H1 (cell line): Measurements from ENCODE around the gene ARHGEF35. TPM values are rescaled to one million over a fixed set of nuclear protein-coding genes. Genes with fewer than 3 reads are reported as not detected.
"Not testable (repeated sequence)": the region's sequence is repeated elsewhere in the genome, so short reads cannot be mapped to it uniquely, and the experiment has no call there.

Experiments
- CTCF ChIA-PET: fragments of 300-600 bp; sonication (Branson Sonifier 250); formaldehyde crosslinking; loops from one replicate; lab custom pipeline; 2021; ENCODE audit not compliant: partially characterized antibody; lab: Charles Lee
- POLR2A ChIA-PET: fragments of 300-600 bp; sonication (Branson Sonifier 250); formaldehyde crosslinking; loops from one replicate; lab custom pipeline; 2021; ENCODE audit warnings: inconsistent platforms; ENCODE audit not compliant: partially characterized antibody; lab: Charles Lee
- DNase-seq, 2 experiments: peaks; one replicate each; pipeline versions ENCODE4 v3.0.0 to v3.0.0-alpha.2; 2010 to 2022; ENCODE audit warnings: low spot score in 2 of 2, low read depth in 1 of 2, mixed read lengths in 1 of 2
- FAIRE-seq: peaks from 2 replicates; lab custom pipeline; 2011; peaks lifted over from hg19 to GRCh38; lab: Jason Lieb, UNC
- H2AFZ ChIP-seq: 2 replicates; pipeline ENCODE4 v1.8.1; 2012; ENCODE audit warnings: low read length, inconsistent platforms
- H2AK5ac ChIP-seq: 2 replicates; pipeline ENCODE4 v1.6.1; 2013; ENCODE audit warnings: low read depth, low read length
- H2BK120ac ChIP-seq: replicated peaks from 2 replicates; pipeline ENCODE3; 2013; ENCODE audit warnings: low read depth, low read length, inconsistent platforms
- H2BK12ac ChIP-seq: 2 replicates; pipeline ENCODE4 v1.6.1; 2013; ENCODE audit warnings: low read depth, low read length
- H2BK15ac ChIP-seq: 2 replicates; pipeline ENCODE4 v1.6.1; 2013; ENCODE audit warnings: low read length
- H2BK20ac ChIP-seq: 2 replicates; pipeline ENCODE4 v1.6.1; 2013; ENCODE audit warnings: low read length
- H2BK5ac ChIP-seq: 2 replicates; pipeline ENCODE4 v1.6.1; 2013; ENCODE audit warnings: low read depth, low read length
- H3K14ac ChIP-seq: 2 replicates; pipeline ENCODE4 v1.6.1; 2013; ENCODE audit warnings: inconsistent platforms; ENCODE audit not compliant: insufficient read length
- H3K18ac ChIP-seq: 2 replicates; pipeline ENCODE4 v1.6.1; 2013; ENCODE audit warnings: low read length; ENCODE audit errors: extremely low read depth
- H3K23ac ChIP-seq: 2 replicates; pipeline ENCODE4 v1.6.1; 2013; ENCODE audit warnings: inconsistent platforms; ENCODE audit not compliant: insufficient read length
- H3K23me2 ChIP-seq: 2 replicates; pipeline ENCODE4 v1.6.1; 2013; ENCODE audit warnings: low read depth, low read length
- H3K27ac ChIP-seq: 2 replicates; pipeline ENCODE4 v1.6.1; 2011; ENCODE audit warnings: low read depth, low read length, inconsistent platforms
- H3K27me3 ChIP-seq, 4 experiments: replicated peaks in 1 of 4; 1 replicate in 1 of 4; 2 replicates in 3 of 4; pipeline versions ENCODE4 v1.6.1 to v1.8.1; 2011 to 2013; ENCODE audit warnings: low read length in 3 of 4, mild to moderate bottlenecking in 3 of 4, inconsistent platforms in 2 of 4, mixed read lengths in 2 of 4, moderate library complexity in 1 of 4; ENCODE audit not compliant: control insufficient read depth in 3 of 4, insufficient read depth in 3 of 4; ENCODE audit errors: extremely low read depth in 1 of 4
- H3K36me3 ChIP-seq, 4 experiments: 2 replicates each; pipeline versions ENCODE4 v1.6.1 to v1.8.1; 2011 to 2013; ENCODE audit warnings: mild to moderate bottlenecking in 4 of 4, low read length in 3 of 4, moderate library complexity in 2 of 4, control low read depth in 1 of 4, inconsistent platforms in 1 of 4; ENCODE audit not compliant: insufficient read depth in 4 of 4, control insufficient read depth in 2 of 4
- H3K4ac ChIP-seq: replicated peaks from 2 replicates; pipeline ENCODE3; 2013; ENCODE audit warnings: low read length, low read depth, mixed read lengths, inconsistent platforms; ENCODE audit not compliant: insufficient read length
- H3K4me1 ChIP-seq, 4 experiments: replicated peaks in 1 of 4; 1 replicate in 1 of 4; 2 replicates in 3 of 4; pipeline versions ENCODE4 v1.6.1 to v1.8.1; 2011 to 2013; ENCODE audit warnings: low read length in 3 of 4, inconsistent platforms in 2 of 4, mixed read lengths in 1 of 4; ENCODE audit not compliant: insufficient read depth in 4 of 4, control insufficient read depth in 3 of 4
- H3K4me2 ChIP-seq, 2 experiments: 2 replicates each; pipeline versions ENCODE4 v1.6.1 to v1.8.1; 2011 to 2013; ENCODE audit warnings: low read depth in 2 of 2, low read length in 2 of 2, control low read depth in 1 of 2, inconsistent platforms in 1 of 2, mild to moderate bottlenecking in 1 of 2; ENCODE audit not compliant: insufficient read depth in 1 of 2
- H3K4me3 ChIP-seq, 4 experiments: fragments of 200-600, 300-600 bp in 1 of 4; sonication (generic), shearing (Covaris generic), sonication (Bioruptor Twin) in 1 of 4; 2 replicates each; pipeline versions ENCODE4 v1.5.1 to v1.8.1; 2011 to 2016; ENCODE audit warnings: low read length in 4 of 4, low read depth in 3 of 4, control low read depth in 2 of 4, inconsistent platforms in 2 of 4, mild to moderate bottlenecking in 2 of 4, mixed read lengths in 1 of 4, moderate library complexity in 1 of 4; ENCODE audit not compliant: insufficient read depth in 2 of 4; ENCODE audit errors: extremely low read depth in 1 of 4
- H3K56ac ChIP-seq: replicated peaks from 2 replicates; pipeline ENCODE3; 2013; ENCODE audit warnings: low read depth, mild to moderate bottlenecking, mixed read lengths, low read length, inconsistent platforms; ENCODE audit not compliant: insufficient read length
- H3K79me1 ChIP-seq: 2 replicates; pipeline ENCODE4 v1.6.1; 2013; ENCODE audit warnings: low read depth, low read length, control low read depth
- H3K79me2 ChIP-seq, 2 experiments: 2 replicates each; pipeline versions ENCODE4 v1.6.1 to v1.8.1; 2012 to 2013; ENCODE audit warnings: low read length in 2 of 2, mild to moderate bottlenecking in 2 of 2, inconsistent platforms in 1 of 2; ENCODE audit not compliant: insufficient read depth in 2 of 2, control insufficient read depth in 1 of 2
- H3K9ac ChIP-seq, 4 experiments: replicated peaks in 1 of 4; 1 replicate in 1 of 4; 2 replicates in 3 of 4; pipeline versions ENCODE4 v1.6.1 to v1.8.1; 2011 to 2013; ENCODE audit warnings: low read depth in 3 of 4, low read length in 3 of 4, control low read depth in 2 of 4, mild to moderate bottlenecking in 2 of 4, moderate library complexity in 2 of 4, inconsistent platforms in 1 of 4; ENCODE audit errors: extremely low read depth in 1 of 4
- H3K9me3 ChIP-seq, 2 experiments: 2 replicates each; pipeline versions ENCODE4 v1.6.1 to v1.8.1; 2012 to 2013; ENCODE audit warnings: mild to moderate bottlenecking in 2 of 2, moderate library complexity in 2 of 2, control low read depth in 1 of 2, inconsistent platforms in 1 of 2, low read depth in 1 of 2, low read length in 1 of 2, mixed read lengths in 1 of 2; ENCODE audit not compliant: insufficient read depth in 2 of 2
- H4K20me1 ChIP-seq, 2 experiments: replicated peaks in 1 of 2; 2 replicates each; pipeline versions ENCODE3 to v1.8.1; 2011 to 2013; ENCODE audit warnings: inconsistent platforms in 2 of 2, low read length in 2 of 2, mild to moderate bottlenecking in 1 of 2; ENCODE audit not compliant: insufficient read depth in 2 of 2, control insufficient read depth in 1 of 2
- H4K5ac ChIP-seq: 2 replicates; pipeline ENCODE4 v1.6.1; 2013; ENCODE audit warnings: low read length, low read depth, mixed read lengths, inconsistent platforms; ENCODE audit not compliant: insufficient read length
- H4K8ac ChIP-seq: 2 replicates; pipeline ENCODE4 v1.8.0; 2013; ENCODE audit warnings: mild to moderate bottlenecking, moderate library complexity, low read length, inconsistent platforms; ENCODE audit not compliant: insufficient read depth; ENCODE audit errors: extremely low read depth
- H4K91ac ChIP-seq: replicated peaks from 2 replicates; pipeline ENCODE3; 2013; ENCODE audit warnings: low read length, mixed read lengths, inconsistent platforms; ENCODE audit not compliant: insufficient read length
- WGBS, 2 experiments: shearing (Covaris generic) in 1 of 2; methylation state at CpG; one replicate each; pipeline versions ENCODE4 v1.1.6 to v1.1.7; 2013 to 2015; ENCODE audit warnings: low lambda C conversion rate in 2 of 2, mixed read lengths in 2 of 2, inconsistent platforms in 1 of 2, low coverage in 1 of 2, missing lambda C conversion rate in 1 of 2; ENCODE audit not compliant: insufficient replicate concordance in 2 of 2, insufficient coverage in 1 of 2, insufficient read length in 1 of 2; ENCODE audit errors: extremely low coverage in 1 of 2, missing lambda C conversion rate in 1 of 2; 5-methylcytosine and 5-hydroxymethylcytosine counted together
- polyA plus RNA-seq, 7 experiments: library from polyadenylated mRNA; depleted of rRNA in 3 of 7; stranded (reverse) in 5 of 7; unstranded in 2 of 7; fragments of >200 nt in 5 of 7; fragments of 200-250 nt in 2 of 7; gene quantifications; 1 replicate in 5 of 7; 2 replicates in 1 of 7; 4 replicates in 1 of 7; pipeline versions ENCODE4 v1.2.1 to v1.2.3, GENCODE V29; 2011 to 2013; ENCODE audit warnings: missing spikeins in 2 of 7, mixed read lengths in 2 of 7
- total RNA-seq: library from RNA; stranded (reverse); fragmentation: NEBNext Ultra II Directional; extraction: Animal tissue kit (Norgen Biotek cat#: 25700); gene quantifications from 2 replicates; pipeline ENCODE4 v1.2.1, GENCODE V29; 2021

ARHGEF35 gene
- total and polyA plus RNA-seq, 2 of the 8 experiments (the other 6 are each of a cell fraction or from before 2014, with no cell fraction given): 1.3 to 11.8 TPM

- not testable (repeated sequence) for FAIRE-seq
These were observed 1.2 kb downstream of the ARHGEF35 start for GRCh38 chr7:144194453-144194852.

GRCh38 chr7:144193782-144194181, 1.9 kb downstream of the ARHGEF35 start:
- H4K8ac ChIP-seq, POLR2A ChIA-PET: not testable (repeated sequence)
- no CpG with 5 or more reads among the region's 11 CpGs for WGBS, 2 experiments

More at GRCh38 chr7:144194453-144194852, 1.2 kb downstream of the ARHGEF35 start:
- H3K18ac ChIP-seq, H3K79me2 ChIP-seq, H3K4me2 ChIP-seq, H4K91ac ChIP-seq, H4K8ac ChIP-seq, H3K14ac ChIP-seq, H4K5ac ChIP-seq, POLR2A ChIA-PET, H3K9me3 ChIP-seq, H4K20me1 ChIP-seq, H2AK5ac ChIP-seq, H3K4me3 ChIP-seq, H3K36me3 ChIP-seq, H3K27me3 ChIP-seq, H3K4ac ChIP-seq, H2BK120ac ChIP-seq, H2AFZ ChIP-seq, H2BK20ac ChIP-seq, H2BK12ac ChIP-seq, H3K27ac ChIP-seq, CTCF ChIA-PET, DNase-seq, H3K79me1 ChIP-seq, H2BK15ac ChIP-seq, H2BK5ac ChIP-seq, H3K23ac ChIP-seq, H3K9ac ChIP-seq, H3K4me1 ChIP-seq, H3K56ac ChIP-seq, H3K23me2 ChIP-seq: not testable (repeated sequence)
- WGBS, 2 experiments: no CpG with 5 or more reads among the region's 6 CpGs

More at GRCh38 chr7:144193782-144194181, 1.9 kb downstream of the ARHGEF35 start:
- H3K79me2 ChIP-seq, H3K14ac ChIP-seq, H3K18ac ChIP-seq, DNase-seq, H3K56ac ChIP-seq, FAIRE-seq, H3K27me3 ChIP-seq, H4K91ac ChIP-seq, H2BK120ac ChIP-seq, H3K27ac ChIP-seq, H2BK5ac ChIP-seq, CTCF ChIA-PET, H2AK5ac ChIP-seq, H2BK15ac ChIP-seq, H3K9me3 ChIP-seq, H2AFZ ChIP-seq, H3K4ac ChIP-seq, H2BK20ac ChIP-seq, H3K36me3 ChIP-seq, H4K20me1 ChIP-seq, H3K4me1 ChIP-seq, H3K4me2 ChIP-seq, H4K5ac ChIP-seq, H3K4me3 ChIP-seq, H3K79me1 ChIP-seq, H3K23ac ChIP-seq, H2BK12ac ChIP-seq, H3K23me2 ChIP-seq, H3K9ac ChIP-seq: not testable (repeated sequence)
